ENCODE measurements around the gene DDHD1.

DNA sequence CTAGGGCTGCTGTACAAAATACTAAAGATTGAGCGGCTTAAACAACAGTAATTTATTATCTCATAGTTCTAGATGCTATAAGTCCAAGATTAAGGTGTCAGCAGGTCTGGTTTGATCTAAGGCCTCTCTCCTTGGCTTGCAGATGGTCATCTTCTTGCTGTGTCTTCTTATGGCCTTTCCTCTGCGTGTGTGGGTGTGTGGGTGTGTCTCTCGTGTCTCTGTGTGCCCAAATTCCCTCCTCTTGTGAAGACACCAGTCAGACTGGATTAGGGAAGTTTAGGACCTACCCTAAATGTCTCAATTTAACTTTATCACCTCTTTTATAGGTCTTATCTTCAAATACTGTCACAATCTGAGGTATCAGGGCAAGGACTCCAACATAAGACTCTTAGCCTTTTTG is 28.3 kb downstream of the DDHD1 start:
- TF ChIP-seq, protein P1, sequence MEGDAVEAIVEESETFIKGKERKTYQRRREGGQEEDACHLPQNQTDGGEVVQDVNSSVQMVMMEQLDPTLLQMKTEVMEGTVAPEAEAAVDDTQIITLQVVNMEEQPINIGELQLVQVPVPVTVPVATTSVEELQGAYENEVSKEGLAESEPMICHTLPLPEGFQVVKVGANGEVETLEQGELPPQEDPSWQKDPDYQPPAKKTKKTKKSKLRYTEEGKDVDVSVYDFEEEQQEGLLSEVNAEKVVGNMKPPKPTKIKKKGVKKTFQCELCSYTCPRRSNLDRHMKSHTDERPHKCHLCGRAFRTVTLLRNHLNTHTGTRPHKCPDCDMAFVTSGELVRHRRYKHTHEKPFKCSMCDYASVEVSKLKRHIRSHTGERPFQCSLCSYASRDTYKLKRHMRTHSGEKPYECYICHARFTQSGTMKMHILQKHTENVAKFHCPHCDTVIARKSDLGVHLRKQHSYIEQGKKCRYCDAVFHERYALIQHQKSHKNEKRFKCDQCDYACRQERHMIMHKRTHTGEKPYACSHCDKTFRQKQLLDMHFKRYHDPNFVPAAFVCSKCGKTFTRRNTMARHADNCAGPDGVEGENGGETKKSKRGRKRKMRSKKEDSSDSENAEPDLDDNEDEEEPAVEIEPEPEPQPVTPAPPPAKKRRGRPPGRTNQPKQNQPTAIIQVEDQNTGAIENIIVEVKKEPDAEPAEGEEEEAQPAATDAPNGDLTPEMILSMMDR (IDR thresholded peaks at IDR 0.05): no peak
- TF ChIP-seq EP300 (IDR thresholded peaks at IDR 0.05; ENCODE audit: borderline replicate concordance in 1 of 2, low read depth in 1 of 2, low read length in 1 of 2): no peak
- TF ChIP-seq TAF1 (IDR thresholded peaks at IDR 0.05; ENCODE audit: borderline replicate concordance, low read depth, low read length): no peak
- TF ChIP-seq, protein P2, sequence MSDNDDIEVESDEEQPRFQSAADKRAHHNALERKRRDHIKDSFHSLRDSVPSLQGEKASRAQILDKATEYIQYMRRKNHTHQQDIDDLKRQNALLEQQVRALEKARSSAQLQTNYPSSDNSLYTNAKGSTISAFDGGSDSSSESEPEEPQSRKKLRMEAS (IDR thresholded peaks at IDR 0.05; ENCODE audit: low read depth): no peak
- TF ChIP-seq RFX5 (IDR thresholded peaks at IDR 0.05; ENCODE audit: low read length): no peak
- TF ChIP-seq TEAD4 (IDR thresholded peaks at IDR 0.05; ENCODE audit: borderline replicate concordance, insufficient read depth): no peak
- TF ChIP-seq MXI1 (IDR thresholded peaks at IDR 0.05; ENCODE audit: low read depth, low read length): no peak
- TF ChIP-seq ELF1 (IDR thresholded peaks at IDR 0.05): no peak
- no peak for TF ChIP-seq POLR2AphosphoS5 (IDR thresholded peaks at IDR 0.05; ENCODE audit: low read depth, low read length)

All from SK-N-SH (cell line).